Left lung (tissue), 10 donors: ENCODE measurements around the gene PAK5. TPM values are rescaled to one million over a fixed set of nuclear protein-coding genes. Genes with fewer than 3 reads are reported as not detected.

Experiments
- ATAC-seq: fragments of 200-7000 bp; cut with Tn5 transposase; one replicate; pipeline ENCODE4 v1.9.1; 2020; ENCODE audit warnings: moderate library complexity
- DNase-seq, 4 donors: peaks; one replicate each; pipeline ENCODE4 v3.0.0-alpha.2; 2013 to 2020
- H3K27ac ChIP-seq, 2 donors: fragments of 200-600 bp; sonication (generic) in 1 of 2; one replicate each; pipeline versions ENCODE4 v1.5.0 to v1.8.0; 2020 to 2021
- H3K27me3 ChIP-seq, 2 donors: fragments of 200-600 bp; sonication (generic) in 1 of 2; one replicate each; pipeline versions ENCODE4 v1.5.0 to v1.8.0; 2020 to 2021
- H3K36me3 ChIP-seq, 2 donors: fragments of 200-600 bp; sonication (generic) in 1 of 2; one replicate each; pipeline versions ENCODE4 v1.5.0 to v1.8.0; 2020 to 2021
- H3K4me1 ChIP-seq, 2 donors: fragments of 200-600 bp; one replicate each; pipeline ENCODE4 v1.8.0; 2021
- H3K4me3 ChIP-seq, 2 donors: fragments of 200-600 bp; sonication (generic) in 1 of 2; one replicate each; pipeline versions ENCODE4 v1.5.0 to v1.8.0; 2020 to 2021; ENCODE audit warnings: mild to moderate bottlenecking in 1 of 2
- H3K9me3 ChIP-seq, 2 donors: fragments of 200-600 bp; sonication (generic) in 1 of 2; one replicate each; pipeline versions ENCODE4 v1.5.0 to v1.8.0; 2020 to 2021
- intact Hi-C, 2 donors: fragments of 100-400 bp; cut with DNase I; formaldehyde crosslinking; loops; one replicate each; pipeline versions ENCODE4 v1.11.2 to v1.14.2; 2022
- polyA plus RNA-seq, 6 donors: library from polyadenylated mRNA; unstranded; fragments of 120-200 nt; gene quantifications; one replicate each; pipeline ENCODE4 v1.2.1, GENCODE V29; 2013; ENCODE audit not compliant: insufficient read length in 6 of 6
- total RNA-seq, 2 donors: library from RNA; stranded (reverse); fragmentation: NEBNext Ultra II Directional; extraction: Animal tissue kit (Norgen Biotek cat#: 25700); gene quantifications; one replicate each; pipeline ENCODE4 v1.2.1, GENCODE V29; 2021
- TF ChIP-seq, protein P1 (sequence below), 2 donors: fragments of 200-600 bp; sonication (generic) in 1 of 2; IDR thresholded peaks; one replicate each; pipeline versions ENCODE4 v1.5.0 to v1.8.0; 2021; ENCODE audit warnings: antibody characterized with exemption in 2 of 2
- donor health status: DM: no; HTN: yes; CAD: no.
- donor health status: DM: no; HTN: no; CAD: no.

The PAK5 gene
- total and polyA plus RNA-seq, 8 donors = 0.15 to 0.46 (median 0.38) TPM; not detected in 1

- Histone ChIP-seq H3K36me3 (no peaks in the 10 kb centered on the region), H3K9me3 (no peaks in the 10 kb centered on the region), H3K27me3 (no peaks in the 10 kb centered on the region), H3K4me1 (no peaks in the 10 kb centered on the region), H3K27ac (no peak overlapping the region), H3K4me3 (no peak overlapping the region)
- DNase-seq (no peak), ATAC-seq (no peak)
- intact Hi-C loops = no loop called here
- TF ChIP-seq, protein P1, sequence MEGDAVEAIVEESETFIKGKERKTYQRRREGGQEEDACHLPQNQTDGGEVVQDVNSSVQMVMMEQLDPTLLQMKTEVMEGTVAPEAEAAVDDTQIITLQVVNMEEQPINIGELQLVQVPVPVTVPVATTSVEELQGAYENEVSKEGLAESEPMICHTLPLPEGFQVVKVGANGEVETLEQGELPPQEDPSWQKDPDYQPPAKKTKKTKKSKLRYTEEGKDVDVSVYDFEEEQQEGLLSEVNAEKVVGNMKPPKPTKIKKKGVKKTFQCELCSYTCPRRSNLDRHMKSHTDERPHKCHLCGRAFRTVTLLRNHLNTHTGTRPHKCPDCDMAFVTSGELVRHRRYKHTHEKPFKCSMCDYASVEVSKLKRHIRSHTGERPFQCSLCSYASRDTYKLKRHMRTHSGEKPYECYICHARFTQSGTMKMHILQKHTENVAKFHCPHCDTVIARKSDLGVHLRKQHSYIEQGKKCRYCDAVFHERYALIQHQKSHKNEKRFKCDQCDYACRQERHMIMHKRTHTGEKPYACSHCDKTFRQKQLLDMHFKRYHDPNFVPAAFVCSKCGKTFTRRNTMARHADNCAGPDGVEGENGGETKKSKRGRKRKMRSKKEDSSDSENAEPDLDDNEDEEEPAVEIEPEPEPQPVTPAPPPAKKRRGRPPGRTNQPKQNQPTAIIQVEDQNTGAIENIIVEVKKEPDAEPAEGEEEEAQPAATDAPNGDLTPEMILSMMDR (IDR thresholded peaks at IDR 0.05) = no peak
These were observed 271.9 kb downstream of the PAK5 start for GRCh38 chr20:9566977-9567376.

- no peak for DNase-seq
- TF ChIP-seq, protein P1 (IDR thresholded peaks at IDR 0.05) = no peak
- intact Hi-C loops = no loop called here
These were observed 272.8 kb downstream of the PAK5 start for GRCh38 chr20:9565910-9566550.

GRCh38 chr20:9557411-9557810, 281.5 kb downstream of the PAK5 start:
- DNase-seq (no peak), ATAC-seq (no peak)
- H3K27ac ChIP-seq = no peak overlapping the region
- TF ChIP-seq, protein P1 (IDR thresholded peaks at IDR 0.05) = no peak
- intact Hi-C loops = no loop called here
- no peaks in the 10 kb centered on the region for H3K27me3 ChIP-seq
- H3K4me1 ChIP-seq = no peaks in the 10 kb centered on the region
- H3K36me3 ChIP-seq = no peaks in the 10 kb centered on the region
- no peak overlapping the region for H3K4me3 ChIP-seq
- H3K9me3 ChIP-seq = no peaks in the 10 kb centered on the region

More at GRCh38 chr20:9565910-9566550, 272.8 kb downstream of the PAK5 start:
- no peak for ATAC-seq
- H3K4me1 ChIP-seq = no peaks in the 10 kb centered on the region
- no peaks in the 10 kb centered on the region for H3K27me3 ChIP-seq
- H3K9me3 ChIP-seq = no peaks in the 10 kb centered on the region
- H3K27ac ChIP-seq = no peak overlapping the region
- no peaks in the 10 kb centered on the region for H3K36me3 ChIP-seq
- H3K4me3 ChIP-seq = no peak overlapping the region

DNA sequence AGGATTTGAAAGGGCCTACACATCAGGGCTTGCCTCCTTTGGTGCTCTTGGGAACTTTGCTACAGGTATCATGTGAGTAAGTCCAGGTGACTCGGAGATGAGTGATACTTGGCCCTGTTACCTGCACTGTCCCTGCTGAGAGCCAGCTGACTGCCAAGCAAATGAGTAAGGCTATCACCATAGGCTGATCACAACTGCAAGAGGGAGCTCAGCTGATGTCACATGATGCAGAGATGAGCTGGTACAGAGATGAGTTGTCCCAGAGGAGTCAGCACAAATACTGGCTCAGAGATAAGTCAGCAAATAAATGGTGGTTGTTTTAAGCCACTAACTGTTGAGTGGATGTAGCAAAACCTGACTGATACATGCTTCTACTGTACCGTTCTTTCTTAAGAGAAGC, 283.1 kb downstream of the PAK5 start:
- no peaks in the 10 kb centered on the region for H3K4me1 ChIP-seq
- ATAC-seq (no peak), DNase-seq (no peak)
- H3K9me3 ChIP-seq = no peaks in the 10 kb centered on the region
- no peaks in the 10 kb centered on the region for H3K36me3 ChIP-seq
- H3K4me3 ChIP-seq = no peak overlapping the region
- H3K27ac ChIP-seq = no peak overlapping the region
- TF ChIP-seq, protein P1 (IDR thresholded peaks at IDR 0.05) = no peak
- intact Hi-C loops = no loop called here
- no peaks in the 10 kb centered on the region for H3K27me3 ChIP-seq

GRCh38 chr20:9551808-9552550, 286.9 kb downstream of the PAK5 start:
- H3K4me3 ChIP-seq = no peak overlapping the region
- H3K36me3 ChIP-seq = no peaks in the 10 kb centered on the region
- intact Hi-C loops = no loop called here
- H3K4me1 ChIP-seq = no peaks in the 10 kb centered on the region
- TF ChIP-seq, protein P1 (IDR thresholded peaks at IDR 0.05) = no peak
- no peaks in the 10 kb centered on the region for H3K9me3 ChIP-seq
- H3K27ac ChIP-seq = no peak overlapping the region
- DNase-seq = peak in 1 of 4 donors; percentile 1
- no peak for ATAC-seq
- H3K27me3 ChIP-seq = no peaks in the 10 kb centered on the region
